ENCODE data around the gene FAM234A.

The FAM234A gene

GRCh38 chr16:281660-282255 is 47.1 kb downstream of the FAM234A start:
- H3K9me2 ChIP-seq (replicated peaks; ENCODE audit: insufficient read depth, low read length) = no peaks in the 10 kb centered on the region

DNA sequence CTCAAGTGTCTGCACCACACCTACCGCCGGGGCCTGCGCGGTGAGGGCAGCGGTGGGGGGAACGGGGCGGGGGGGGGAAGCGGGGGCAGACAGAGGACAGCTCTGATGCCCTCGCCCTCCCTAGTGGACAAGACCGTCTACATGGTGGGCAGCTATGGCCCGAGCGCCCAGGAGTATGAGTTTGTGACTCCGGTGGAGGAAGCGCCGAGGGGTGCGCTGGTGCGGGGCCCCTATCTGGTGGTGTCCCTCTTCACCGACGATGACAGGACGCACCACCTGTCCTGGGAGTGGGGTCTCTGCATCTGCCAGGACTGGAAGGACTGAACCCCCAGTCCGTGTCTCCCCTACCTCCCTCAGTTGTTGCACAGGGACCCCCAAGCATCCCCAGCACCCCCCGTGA is 47.9 kb downstream of the FAM234A start:
- Histone ChIP-seq H3F3A (ENCODE audit: insufficient read depth) (no peaks in the 10 kb centered on the region), H3K9ac (ENCODE audit: low read length) (no peak overlapping the region), H3K4me3 (ENCODE audit: insufficient read depth, low read length, poor library complexity, severe bottlenecking) (no peak overlapping the region), H3K27ac (ENCODE audit: low read depth, low read length) (no peak overlapping the region), H3K36me3 (ENCODE audit: low read length) (no peaks in the 10 kb centered on the region), H4K20me1 (ENCODE audit: low read depth, low read length) (no peaks in the 10 kb centered on the region), H3K27me3 (ENCODE audit: low read length) (no peaks in the 10 kb centered on the region), H3K9me2 (replicated peaks; ENCODE audit: insufficient read depth, low read length) (no peaks in the 10 kb centered on the region), H3K79me2 (ENCODE audit: insufficient read depth, low read length) (no peaks in the 10 kb centered on the region), H3K4me2 (ENCODE audit: low read depth, low read length, poor library complexity, severe bottlenecking) (no peak overlapping the region), H3K9me3 (ENCODE audit: insufficient read depth, low read length) (no peaks in the 10 kb centered on the region), H2AFZ (ENCODE audit: low read depth, low read length, severe bottlenecking) (no peak overlapping the region)
- TF ChIP-seq, protein P1, sequence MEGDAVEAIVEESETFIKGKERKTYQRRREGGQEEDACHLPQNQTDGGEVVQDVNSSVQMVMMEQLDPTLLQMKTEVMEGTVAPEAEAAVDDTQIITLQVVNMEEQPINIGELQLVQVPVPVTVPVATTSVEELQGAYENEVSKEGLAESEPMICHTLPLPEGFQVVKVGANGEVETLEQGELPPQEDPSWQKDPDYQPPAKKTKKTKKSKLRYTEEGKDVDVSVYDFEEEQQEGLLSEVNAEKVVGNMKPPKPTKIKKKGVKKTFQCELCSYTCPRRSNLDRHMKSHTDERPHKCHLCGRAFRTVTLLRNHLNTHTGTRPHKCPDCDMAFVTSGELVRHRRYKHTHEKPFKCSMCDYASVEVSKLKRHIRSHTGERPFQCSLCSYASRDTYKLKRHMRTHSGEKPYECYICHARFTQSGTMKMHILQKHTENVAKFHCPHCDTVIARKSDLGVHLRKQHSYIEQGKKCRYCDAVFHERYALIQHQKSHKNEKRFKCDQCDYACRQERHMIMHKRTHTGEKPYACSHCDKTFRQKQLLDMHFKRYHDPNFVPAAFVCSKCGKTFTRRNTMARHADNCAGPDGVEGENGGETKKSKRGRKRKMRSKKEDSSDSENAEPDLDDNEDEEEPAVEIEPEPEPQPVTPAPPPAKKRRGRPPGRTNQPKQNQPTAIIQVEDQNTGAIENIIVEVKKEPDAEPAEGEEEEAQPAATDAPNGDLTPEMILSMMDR (IDR thresholded peaks at IDR 0.05; ENCODE audit: insufficient read depth, low read length, poor library complexity, severe bottlenecking) = no peak
- no peak for TF ChIP-seq EZH2phosphoT487 (conservative IDR thresholded peaks at IDR 0.05; ENCODE audit: low read length)

More at GRCh38 chr16:281660-282255, 47.1 kb downstream of the FAM234A start:
- Histone ChIP-seq H2AFZ (ENCODE audit: low read depth, low read length, severe bottlenecking) (no peak overlapping the region), H3K27me3 (ENCODE audit: low read length) (no peaks in the 10 kb centered on the region), H3F3A (ENCODE audit: insufficient read depth) (no peaks in the 10 kb centered on the region), H4K20me1 (ENCODE audit: low read depth, low read length) (no peaks in the 10 kb centered on the region), H3K79me2 (ENCODE audit: insufficient read depth, low read length) (no peaks in the 10 kb centered on the region), H3K27ac (ENCODE audit: low read depth, low read length) (no peak overlapping the region), H3K9ac (ENCODE audit: low read length) (no peak overlapping the region), H3K4me2 (ENCODE audit: low read depth, low read length, poor library complexity, severe bottlenecking) (no peak overlapping the region), H3K4me3 (ENCODE audit: insufficient read depth, low read length, poor library complexity, severe bottlenecking) (no peak overlapping the region), H3K36me3 (ENCODE audit: low read length) (no peaks in the 10 kb centered on the region), H3K9me3 (ENCODE audit: insufficient read depth, low read length) (no peaks in the 10 kb centered on the region)
- TF ChIP-seq, protein P1 (IDR thresholded peaks at IDR 0.05; ENCODE audit: insufficient read depth, low read length, poor library complexity, severe bottlenecking) = no peak
- TF ChIP-seq EZH2phosphoT487 (conservative IDR thresholded peaks at IDR 0.05; ENCODE audit: low read length) = no peak

GRCh38 chr16:283033-283805 is 48.6 kb downstream of the FAM234A start, which contains the start of gene PDIA2:
Gene PDIA2 (plus strand): TSS chr16:283164. CDS start chr16:283170, 6 bp downstream.
- Histone ChIP-seq H3F3A (ENCODE audit: insufficient read depth) (no peaks in the 10 kb centered on the region), H3K27me3 (ENCODE audit: low read length) (no peaks in the 10 kb centered on the region), H4K20me1 (ENCODE audit: low read depth, low read length) (no peaks in the 10 kb centered on the region), H3K79me2 (ENCODE audit: insufficient read depth, low read length) (no peaks in the 10 kb centered on the region), H2AFZ (ENCODE audit: low read depth, low read length, severe bottlenecking) (no peak within 1 kb of the TSS), H3K4me2 (ENCODE audit: low read depth, low read length, poor library complexity, severe bottlenecking) (no peak within 1 kb of the TSS), H3K9me3 (ENCODE audit: insufficient read depth, low read length) (no peaks in the 10 kb centered on the region), H3K27ac (ENCODE audit: low read depth, low read length) (no peak within 1 kb of the TSS), H3K36me3 (ENCODE audit: low read length) (no peaks in the 10 kb centered on the region), H3K9me2 (replicated peaks; ENCODE audit: insufficient read depth, low read length) (no peaks in the 10 kb centered on the region), H3K9ac (ENCODE audit: low read length) (no peak within 1 kb of the TSS), H3K4me3 (ENCODE audit: insufficient read depth, low read length, poor library complexity, severe bottlenecking) (no peak within 1 kb of the TSS)
- TF ChIP-seq EZH2phosphoT487 (conservative IDR thresholded peaks at IDR 0.05; ENCODE audit: low read length) = no peak
- TF ChIP-seq, protein P1 (IDR thresholded peaks at IDR 0.05; ENCODE audit: insufficient read depth, low read length, poor library complexity, severe bottlenecking) = no peak
